GM18517 (cell line): ENCODE measurements around the gene EIF4ENIF1.
"Not testable (repeated sequence)": the region's sequence is repeated elsewhere in the genome, so short reads cannot be mapped to it uniquely, and the experiment has no call there.

Source experiments
- ATAC-seq: cut with Tn5 transposase; IDR thresholded peaks from one replicate; pipeline ENCODE4 v1.9.1; 2021; ENCODE audit warnings: mild to moderate bottlenecking, moderate library complexity; ENCODE audit not compliant: unreplicated experiment

Gene EIF4ENIF1

GRCh38 chr22:31443516-31443915, 46.1 kb downstream of the EIF4ENIF1 start:
- ATAC-seq: no peak

- ATAC-seq: no peak
Observed at GRCh38 chr22:31442768-31443489, 46.7 kb downstream of the EIF4ENIF1 start.

- ATAC-seq: no peak
Observed at GRCh38 chr22:31441652-31442051, 48.0 kb downstream of the EIF4ENIF1 start.

- no peak for ATAC-seq
Observed at GRCh38 chr22:31440681-31441080, 49.0 kb downstream of the EIF4ENIF1 start.

DNA sequence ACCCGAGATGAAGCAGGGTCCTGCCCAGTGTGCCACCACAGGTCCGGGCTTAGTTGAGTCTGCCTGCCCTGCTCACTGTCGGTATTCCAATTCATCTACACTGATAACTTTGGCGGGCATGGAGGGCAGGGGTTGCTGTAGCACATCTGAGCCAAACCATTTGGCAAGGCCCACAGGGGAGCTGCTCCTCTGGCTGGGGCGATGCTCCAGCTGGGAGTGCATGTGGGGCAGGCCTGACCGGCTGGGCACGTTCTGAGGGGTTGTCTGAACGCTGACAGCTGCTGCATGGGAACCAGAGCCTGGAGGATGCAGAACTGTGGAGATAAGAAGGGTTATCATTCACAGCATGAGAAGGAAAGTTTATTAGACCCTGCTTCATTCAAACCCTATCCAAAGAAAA, 49.8 kb downstream of the EIF4ENIF1 start:
- ATAC-seq: no peak

DNA sequence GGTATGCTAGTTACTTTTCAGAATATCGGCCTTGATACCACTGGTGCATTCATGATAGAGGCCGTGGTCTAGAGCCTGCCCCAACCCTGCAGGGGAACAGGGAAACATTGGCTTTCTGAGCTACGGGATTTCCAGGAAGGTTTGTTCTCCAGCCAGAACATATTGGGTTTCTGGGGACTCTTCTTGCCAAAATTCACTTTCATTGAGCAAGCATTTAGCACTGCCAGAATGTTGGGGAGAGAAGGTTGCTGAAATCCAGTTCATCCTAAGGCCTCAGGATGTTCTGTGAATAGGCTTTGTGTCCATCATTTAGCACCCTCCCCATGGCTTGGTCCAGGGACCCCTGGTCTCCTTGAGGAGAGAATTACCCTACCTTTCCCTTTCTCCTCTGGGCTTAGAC, 53.5 kb downstream of the EIF4ENIF1 start:
- ATAC-seq: no peak

DNA sequence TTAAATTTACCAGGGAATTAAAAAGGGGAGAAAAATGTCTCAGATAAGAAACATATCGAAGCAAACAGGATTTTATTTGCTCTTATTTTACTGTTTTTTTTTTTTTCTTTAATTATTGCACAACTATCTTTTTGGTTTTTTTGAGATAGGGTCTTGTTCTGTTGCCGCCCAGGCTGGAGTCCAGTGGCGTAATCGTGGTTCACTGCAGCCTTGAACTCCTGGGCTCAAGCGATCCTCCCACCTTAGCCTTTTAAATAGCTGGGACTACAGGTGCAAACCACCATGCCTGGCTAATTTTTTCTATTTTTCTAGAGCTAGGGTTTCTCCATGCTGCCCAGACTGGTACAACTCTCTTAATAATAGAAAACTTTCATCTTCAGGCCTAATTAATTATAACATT, 57.7 kb downstream of the EIF4ENIF1 start:
- ATAC-seq: no peak

- no peak for ATAC-seq
Observed at GRCh38 chr22:31425331-31426050, 64.2 kb downstream of the EIF4ENIF1 start.

DNA sequence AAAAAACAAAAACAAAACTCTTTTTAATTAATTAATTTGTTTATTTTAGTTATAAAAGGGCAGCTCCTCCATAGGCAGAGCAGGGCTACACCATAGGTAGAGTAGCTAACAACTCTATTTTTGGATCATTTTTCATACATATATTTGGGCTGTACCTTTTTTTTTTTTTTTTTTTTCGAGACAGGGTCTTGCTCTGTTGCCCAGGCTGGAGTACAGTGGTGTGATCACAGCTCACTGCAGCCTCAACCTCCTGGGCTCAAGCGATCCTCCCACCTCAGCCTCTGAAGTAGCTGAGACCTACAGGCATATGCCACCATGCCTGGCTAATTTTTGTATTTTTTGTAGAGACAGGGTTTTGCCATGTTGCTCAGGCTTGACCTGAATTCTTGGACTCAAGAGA, 87.3 kb downstream of the EIF4ENIF1 start:
- not testable (repeated sequence) for ATAC-seq

- ATAC-seq: no peak
Observed at GRCh38 chr22:31400023-31400397, 89.6 kb downstream of the EIF4ENIF1 start.

DNA sequence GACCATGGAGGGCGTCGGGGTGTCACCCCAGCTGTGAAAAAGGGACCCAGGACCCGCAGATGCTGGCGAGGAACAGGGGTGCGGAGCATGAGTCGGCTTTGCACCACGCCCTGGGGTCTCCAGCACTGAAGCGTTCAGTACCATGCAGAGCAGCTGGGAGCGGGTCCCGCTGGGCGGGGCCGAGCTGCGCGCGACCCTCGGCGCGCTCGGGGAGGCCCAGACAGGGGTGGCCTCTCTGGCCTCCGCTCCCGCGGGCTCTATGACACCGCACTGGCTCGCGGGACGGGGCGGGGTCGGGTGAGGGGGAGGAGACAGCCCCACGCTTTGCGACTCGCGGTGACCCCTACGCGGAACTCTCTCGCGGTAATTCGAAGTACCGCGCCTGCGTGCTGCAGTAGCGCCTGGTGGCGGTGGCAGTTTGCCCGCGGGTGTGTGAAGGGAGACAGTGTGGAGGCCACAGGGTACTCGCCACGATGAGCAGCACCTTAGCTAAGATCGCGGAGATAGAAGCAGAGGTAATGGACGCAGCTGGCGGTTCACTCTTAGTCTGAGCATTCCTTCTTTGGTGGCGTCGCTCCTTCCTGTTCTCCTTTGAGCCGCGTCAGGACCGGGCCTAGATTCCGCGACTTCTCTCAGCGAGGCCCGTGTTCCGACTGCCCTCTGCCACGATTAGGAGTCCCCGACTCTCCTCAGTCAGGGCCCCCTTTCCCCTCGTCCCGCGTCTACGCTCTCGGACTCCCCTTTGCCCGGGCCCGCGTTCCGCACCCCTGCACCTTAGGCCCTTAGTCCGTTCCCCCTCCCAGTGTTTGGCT, 90.2 kb downstream of the EIF4ENIF1 start, which contains the start of gene DRG1:
Gene DRG1 (plus strand): TSS at position 394 of the 812 bp plus-strand sequence. CDS start 80 bp downstream, at position 474.
- ATAC-seq: peak; percentile 83

GRCh38 chr22:31398231-31398630, 91.4 kb downstream of the EIF4ENIF1 start:
- ATAC-seq: no peak

DNA sequence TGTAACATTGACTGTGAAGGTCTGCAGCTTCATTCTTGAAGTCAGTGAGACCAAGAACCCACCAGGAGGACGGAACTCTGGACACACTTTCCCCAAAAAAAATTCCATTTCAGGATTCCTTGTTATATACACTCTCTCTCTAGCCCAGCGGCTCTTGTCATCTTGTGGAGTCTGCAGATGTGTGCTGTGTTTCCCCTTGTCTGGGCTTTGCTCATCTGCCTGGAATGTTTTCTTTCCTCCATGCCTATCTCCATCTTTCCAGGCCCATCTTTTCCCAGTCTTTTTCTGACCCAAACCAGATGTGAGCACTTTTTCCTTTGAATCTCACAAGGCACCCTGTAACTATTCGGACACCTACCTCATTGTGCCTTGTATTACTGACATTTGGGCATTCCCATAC, 95.3 kb downstream of the EIF4ENIF1 start:
- no peak for ATAC-seq

- no peak for ATAC-seq
Observed at GRCh38 chr22:31393893-31394292, 95.7 kb downstream of the EIF4ENIF1 start.
